H1 (cell line): ENCODE results near the gene CLDN8. TPM values are rescaled to one million over a fixed set of nuclear protein-coding genes. Genes with fewer than 3 reads are reported as not detected.

Experiments used
- BRCA1 ChIP-seq: IDR thresholded peaks from 2 replicates; pipeline ENCODE4 v1.6.1; 2012; ENCODE audit warnings: low read depth, low read length, improper control_type of control experiment
- CBX8 ChIP-seq: fragments of 300-800, 300-1000 bp; sonication (generic); IDR thresholded peaks from 2 replicates; pipeline ENCODE4 v1.7.1; 2016; ENCODE audit warnings: low read depth, low read length, borderline replicate concordance
- CHD2 ChIP-seq: IDR thresholded peaks from 2 replicates; pipeline ENCODE4 v1.6.1; 2012; ENCODE audit warnings: low read length, improper control_type of control experiment
- JUN ChIP-seq: IDR thresholded peaks from 2 replicates; pipeline ENCODE4 v1.6.1; 2011; ENCODE audit warnings: low read depth, mild to moderate bottlenecking, improper control_type of control experiment, low read length
- KDM1A ChIP-seq: fragments of 200-600, 300-600 bp; sonication (generic); IDR thresholded peaks from 2 replicates; pipeline ENCODE4 v1.7.1; 2016; ENCODE audit warnings: mild to moderate bottlenecking, low read length, borderline replicate concordance
- TCF12 ChIP-seq: IDR thresholded peaks from 2 replicates; pipeline ENCODE4 v1.6.1; 2011; ENCODE audit warnings: low read depth, mild to moderate bottlenecking, low read length
- polyA plus RNA-seq, 7 experiments: library from polyadenylated mRNA; depleted of rRNA in 3 of 7; stranded (reverse) in 5 of 7; unstranded in 2 of 7; fragments of >200 nt in 5 of 7; fragments of 200-250 nt in 2 of 7; gene quantifications; 1 replicate in 5 of 7; 2 replicates in 1 of 7; 4 replicates in 1 of 7; pipeline versions ENCODE4 v1.2.1 to v1.2.3, GENCODE V29; 2011 to 2013; ENCODE audit warnings: missing spikeins in 2 of 7, mixed read lengths in 2 of 7
- total RNA-seq: library from RNA; stranded (reverse); fragmentation: NEBNext Ultra II Directional; extraction: Animal tissue kit (Norgen Biotek cat#: 25700); gene quantifications from 2 replicates; pipeline ENCODE4 v1.2.1, GENCODE V29; 2021

CLDN8 gene
- total and polyA plus RNA-seq, 2 of the 8 experiments (the other 6 are each of a cell fraction or from before 2014, with no cell fraction given) = not detected

DNA sequence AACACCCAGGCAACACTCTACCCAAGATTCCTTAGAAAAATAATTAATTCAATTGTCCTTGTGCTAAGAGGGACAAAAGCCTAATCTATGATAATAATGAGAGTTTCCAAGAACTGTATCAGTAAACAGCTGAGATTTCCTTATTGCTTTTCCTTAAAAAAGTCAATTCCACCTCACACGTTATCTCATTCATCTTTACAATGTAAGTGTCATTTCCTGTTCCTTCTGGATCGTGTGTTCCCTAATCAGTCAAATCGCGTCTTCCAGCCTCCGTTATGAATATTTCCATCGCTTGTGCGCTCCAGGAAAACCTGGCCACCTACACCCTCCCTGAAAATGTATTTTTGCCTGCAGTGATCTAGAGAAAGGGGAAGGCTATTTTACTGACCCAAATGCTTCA is 25.3 kb downstream of the CLDN8 start (continued):
- no peak for TF ChIP-seq CHD2
- TF ChIP-seq TCF12 = no peak
- TF ChIP-seq JUN = no peak
- no peak for TF ChIP-seq KDM1A
- TF ChIP-seq BRCA1 = no peak
- no peak for TF ChIP-seq CBX8
